ENCODE data around the gene KRT6A. TPM values are rescaled to one million over a fixed set of nuclear protein-coding genes. Genes with fewer than 3 reads are reported as not detected.

The KRT6A gene
- total RNA-seq (not detected), polyA plus RNA-seq (not detected)
- long read RNA-seq, donor 1, result 0 reads
- long read RNA-seq, donor 2, result 0 reads
- long read RNA-seq, donor 3, result 0 reads
- long read RNA-seq, donor 4, result 0 reads

DNA sequence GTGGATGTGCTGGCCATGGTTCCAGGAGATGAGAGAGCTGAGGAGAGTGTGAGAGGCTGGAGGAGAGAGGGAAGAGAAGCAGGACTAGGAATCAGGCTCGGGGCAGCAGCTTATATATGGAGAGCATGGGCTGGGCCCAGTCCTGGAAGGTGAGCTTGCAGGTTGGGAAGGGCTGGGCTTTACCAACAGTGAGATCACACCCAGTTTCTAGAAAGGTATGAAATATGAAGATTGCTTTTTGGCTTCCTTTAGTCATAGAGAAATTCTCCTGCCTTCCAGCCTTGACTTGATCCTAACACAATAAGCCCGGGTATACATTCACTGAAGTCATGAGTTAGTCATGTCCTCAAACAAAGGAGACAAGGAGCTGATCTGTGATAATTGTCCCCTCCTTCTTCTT lies at the start of gene KRT6A:
KRT6A (minus strand) TSS at position 86 of the 400 bp plus-strand sequence; CDS start at position 17, 69 bp downstream.
- intact Hi-C loops (cut with DNase I), result no loop called here
- no peak within 1 kb of the TSS for H3K4me3 ChIP-seq (ENCODE audit: low read length)
- DNase-seq, result no peak
- no peaks in the 10 kb centered on the region for H3K27me3 ChIP-seq (ENCODE audit: control insufficient read depth, insufficient read depth)
- H3K4me1 ChIP-seq (ENCODE audit: control insufficient read depth, insufficient read depth, low read length), result no peaks in the 10 kb centered on the region
- no peak within 1 kb of the TSS for H3K27ac ChIP-seq (ENCODE audit: low read length)
- 80% methylated on average over 2 of the region's 2 CpGs for WGBS
- ATAC-seq, result no peak
- no peaks in the 10 kb centered on the region for H3K9me3 ChIP-seq (ENCODE audit: control insufficient read depth, low read length)

DNA sequence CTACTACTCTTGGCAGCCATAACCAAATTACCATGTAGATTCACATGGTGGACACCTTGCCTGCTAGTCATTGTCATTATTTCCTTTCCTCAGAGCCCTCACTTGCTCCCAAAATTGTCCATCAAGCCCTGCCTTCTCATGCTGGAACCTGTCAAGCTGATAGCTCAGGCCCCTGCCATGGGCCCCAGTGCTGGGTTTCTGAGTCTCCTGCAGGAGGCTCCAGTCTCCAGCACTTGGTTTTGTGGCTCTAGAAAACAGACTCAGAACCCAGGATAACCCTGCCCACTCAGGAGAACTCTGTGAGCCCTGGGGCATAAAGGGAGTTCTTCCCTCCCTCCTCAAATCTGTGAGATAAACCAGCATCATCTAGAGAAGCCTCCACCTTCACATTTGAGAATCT lies 49.1 kb upstream of the KRT6A start:
- no peak for ATAC-seq
- H3K9me3 ChIP-seq (ENCODE audit: control insufficient read depth, low read length), result no peaks in the 10 kb centered on the region
- no peak overlapping the region for H3K27ac ChIP-seq (ENCODE audit: low read length)
- intact Hi-C loops (cut with DNase I), result no loop called here
- no peaks in the 10 kb centered on the region for H3K27me3 ChIP-seq (ENCODE audit: control insufficient read depth, insufficient read depth)
- no peak for DNase-seq
- H3K4me1 ChIP-seq (ENCODE audit: control insufficient read depth, insufficient read depth, low read length), result no peaks in the 10 kb centered on the region
- no peak overlapping the region for H3K4me3 ChIP-seq (ENCODE audit: low read length)

DNA sequence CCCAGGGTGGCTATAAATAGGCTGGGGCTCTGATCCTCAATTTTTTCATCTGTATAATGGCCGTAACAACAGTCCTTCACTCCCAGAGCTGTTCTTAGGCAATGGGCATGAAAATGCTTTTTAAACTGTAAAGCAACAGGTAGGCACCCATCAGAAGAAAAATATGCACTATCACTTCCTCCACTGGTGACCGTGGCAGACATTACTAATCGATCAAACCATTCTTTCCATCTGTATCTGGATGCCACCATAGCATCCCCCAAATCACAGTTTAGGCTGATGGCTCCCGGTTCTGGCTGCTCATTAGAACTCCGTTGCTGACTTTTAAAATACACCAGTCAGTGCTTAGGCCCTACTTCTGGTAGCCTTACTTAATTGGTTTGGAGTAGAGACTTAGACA lies 48.7 kb upstream of the KRT6A start:
- intact Hi-C loops (cut with DNase I), result no loop called here
- Histone ChIP-seq H3K4me3 (ENCODE audit: low read length) (no peak overlapping the region), H3K27me3 (ENCODE audit: control insufficient read depth, insufficient read depth) (no peaks in the 10 kb centered on the region), H3K4me1 (ENCODE audit: control insufficient read depth, insufficient read depth, low read length) (no peaks in the 10 kb centered on the region), H3K27ac (ENCODE audit: low read length) (no peak overlapping the region), H3K9me3 (ENCODE audit: control insufficient read depth, low read length) (no peaks in the 10 kb centered on the region)
- 91% methylated on average over 5 of the region's 5 CpGs for WGBS
- DNase-seq (no peak), ATAC-seq (no peak)

DNA sequence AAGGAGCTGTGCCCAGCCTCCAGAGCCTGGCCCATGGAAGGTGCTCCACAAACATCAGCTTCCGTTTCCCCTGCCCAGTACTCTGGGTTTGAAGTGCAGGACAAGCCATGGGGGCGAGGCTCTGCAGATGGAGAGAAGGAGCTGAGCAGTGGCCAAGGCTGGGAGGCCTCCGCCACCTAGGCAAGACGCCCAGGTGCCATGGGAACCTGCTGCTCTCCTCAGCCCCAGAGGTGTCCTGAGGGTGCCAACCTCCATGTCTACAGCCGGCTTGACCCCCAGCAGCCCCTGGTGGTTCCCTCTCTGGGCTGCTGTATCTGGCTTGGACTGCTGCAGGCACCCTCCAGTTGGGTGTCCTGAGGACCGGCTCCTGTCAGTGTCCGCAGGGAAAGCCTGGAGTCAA lies 47.5 kb upstream of the KRT6A start:
- WGBS, result 92% methylated on average over 7 of the region's 7 CpGs
- no peaks in the 10 kb centered on the region for H3K27me3 ChIP-seq (ENCODE audit: control insufficient read depth, insufficient read depth)
- intact Hi-C loops (cut with DNase I), result no loop called here
- H3K4me3 ChIP-seq (ENCODE audit: low read length), result no peak overlapping the region
- H3K27ac ChIP-seq (ENCODE audit: low read length), result no peak overlapping the region
- H3K9me3 ChIP-seq (ENCODE audit: control insufficient read depth, low read length), result no peaks in the 10 kb centered on the region
- no peak for ATAC-seq
- DNase-seq, result no peak
- no peaks in the 10 kb centered on the region for H3K4me1 ChIP-seq (ENCODE audit: control insufficient read depth, insufficient read depth, low read length)

DNA sequence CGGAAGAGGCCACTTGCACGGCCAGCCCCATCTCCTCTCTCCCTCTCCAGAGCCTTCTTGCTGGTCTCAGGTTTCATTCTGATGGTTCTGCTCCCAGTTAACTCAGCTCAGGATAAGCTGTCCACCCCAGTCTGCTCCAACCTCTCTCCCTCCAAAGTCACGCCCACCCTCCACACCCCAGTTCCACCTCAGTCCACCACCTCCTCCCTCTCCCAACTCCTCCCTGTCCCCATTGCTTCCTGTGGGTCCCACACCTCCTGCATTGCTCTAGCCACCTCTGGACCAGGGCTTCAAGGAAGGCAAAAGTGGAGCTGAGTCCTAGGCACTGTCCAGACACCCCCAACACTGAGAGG lies 46.7 kb upstream of the KRT6A start:
- WGBS, result 91% methylated on average over 3 of the region's 3 CpGs
- Histone ChIP-seq H3K27ac (ENCODE audit: low read length) (no peak overlapping the region), H3K4me1 (ENCODE audit: control insufficient read depth, insufficient read depth, low read length) (no peaks in the 10 kb centered on the region), H3K4me3 (ENCODE audit: low read length) (no peak overlapping the region), H3K27me3 (ENCODE audit: control insufficient read depth, insufficient read depth) (no peaks in the 10 kb centered on the region), H3K9me3 (ENCODE audit: control insufficient read depth, low read length) (no peaks in the 10 kb centered on the region)
- intact Hi-C loops (cut with DNase I), result no loop called here
- ATAC-seq (no peak), DNase-seq (no peak)

- H3K27ac ChIP-seq (ENCODE audit: low read length), result no peak overlapping the region
- H3K9me3 ChIP-seq (ENCODE audit: control insufficient read depth, low read length), result no peaks in the 10 kb centered on the region
- H3K4me3 ChIP-seq (ENCODE audit: low read length), result no peak overlapping the region
- no peak for DNase-seq
- no peaks in the 10 kb centered on the region for H3K27me3 ChIP-seq (ENCODE audit: control insufficient read depth, insufficient read depth)
- WGBS, result 62% methylated on average over 5 of the region's 5 CpGs
- no peak for ATAC-seq
- intact Hi-C loops (cut with DNase I), result no loop called here
- H3K4me1 ChIP-seq (ENCODE audit: control insufficient read depth, insufficient read depth, low read length), result no peaks in the 10 kb centered on the region
Observed at GRCh38 chr12:52539083-52539820, 46.2 kb upstream of the KRT6A start.

GRCh38 chr12:52537101-52537500 lies 44.0 kb upstream of the KRT6A start:
- intact Hi-C loops (cut with DNase I), result no loop called here
- WGBS, result 70% methylated on average over 3 of the region's 3 CpGs
- ATAC-seq, result no peak
- DNase-seq, result no peak
- no peaks in the 10 kb centered on the region for H3K4me1 ChIP-seq (ENCODE audit: control insufficient read depth, insufficient read depth, low read length)
- H3K4me3 ChIP-seq (ENCODE audit: low read length), result no peak overlapping the region
- no peaks in the 10 kb centered on the region for H3K27me3 ChIP-seq (ENCODE audit: control insufficient read depth, insufficient read depth)
- no peak overlapping the region for H3K27ac ChIP-seq (ENCODE audit: low read length)
- H3K9me3 ChIP-seq (ENCODE audit: control insufficient read depth, low read length), result no peaks in the 10 kb centered on the region

- no peaks in the 10 kb centered on the region for H3K9me3 ChIP-seq (ENCODE audit: control insufficient read depth, low read length)
- no peak for DNase-seq
- H3K27ac ChIP-seq (ENCODE audit: low read length), result no peak overlapping the region
- no peak for ATAC-seq
- no peaks in the 10 kb centered on the region for H3K4me1 ChIP-seq (ENCODE audit: control insufficient read depth, insufficient read depth, low read length)
- H3K27me3 ChIP-seq (ENCODE audit: control insufficient read depth, insufficient read depth), result no peaks in the 10 kb centered on the region
- intact Hi-C loops (cut with DNase I), result no loop called here
- no peak overlapping the region for H3K4me3 ChIP-seq (ENCODE audit: low read length)
- WGBS, result 0% methylated on average over 1 of the region's 1 CpG
Observed at GRCh38 chr12:52535574-52535973, 42.5 kb upstream of the KRT6A start.

GRCh38 chr12:52534482-52534881 lies 41.4 kb upstream of the KRT6A start:
- Histone ChIP-seq H3K4me3 (ENCODE audit: low read length) (no peak overlapping the region), H3K27me3 (ENCODE audit: control insufficient read depth, insufficient read depth) (no peaks in the 10 kb centered on the region), H3K4me1 (ENCODE audit: control insufficient read depth, insufficient read depth, low read length) (no peaks in the 10 kb centered on the region), H3K9me3 (ENCODE audit: control insufficient read depth, low read length) (no peaks in the 10 kb centered on the region), H3K27ac (ENCODE audit: low read length) (no peak overlapping the region)
- no peak for ATAC-seq
- no peak for DNase-seq
- 77% methylated on average over 5 of the region's 5 CpGs for WGBS
- intact Hi-C loops (cut with DNase I), result no loop called here

GRCh38 chr12:52533686-52534470 lies 40.8 kb upstream of the KRT6A start:
- Histone ChIP-seq H3K4me3 (ENCODE audit: low read length) (no peak overlapping the region), H3K4me1 (ENCODE audit: control insufficient read depth, insufficient read depth, low read length) (no peaks in the 10 kb centered on the region), H3K27me3 (ENCODE audit: control insufficient read depth, insufficient read depth) (no peaks in the 10 kb centered on the region), H3K9me3 (ENCODE audit: control insufficient read depth, low read length) (no peaks in the 10 kb centered on the region), H3K27ac (ENCODE audit: low read length) (no peak overlapping the region)
- ATAC-seq (no peak), DNase-seq (no peak)
- 71% methylated on average over 10 of the region's 10 CpGs for WGBS
- intact Hi-C loops (cut with DNase I), result no loop called here

DNA sequence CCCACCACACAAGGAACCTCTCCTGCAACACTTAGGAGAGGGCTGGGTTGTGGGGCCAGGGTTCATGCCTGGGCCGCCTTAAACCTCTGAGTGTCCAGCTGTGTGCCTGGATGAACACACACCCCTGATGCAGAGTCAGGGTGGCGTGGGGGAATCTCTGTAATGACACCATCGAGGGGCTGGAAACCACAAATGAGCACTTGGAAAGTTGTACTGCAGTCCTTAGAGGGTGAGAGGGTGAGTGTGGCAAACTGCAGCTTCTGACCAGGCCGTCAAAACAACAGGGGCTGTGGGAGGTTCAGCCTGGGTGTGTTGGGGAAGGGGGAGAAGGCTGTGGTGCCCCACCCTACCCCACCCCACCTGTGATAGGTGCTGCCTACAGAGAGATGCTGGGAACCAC lies 39.6 kb upstream of the KRT6A start:
- DNase-seq (no peak), ATAC-seq (no peak)
- Histone ChIP-seq H3K9me3 (ENCODE audit: control insufficient read depth, low read length) (no peaks in the 10 kb centered on the region), H3K4me1 (ENCODE audit: control insufficient read depth, insufficient read depth, low read length) (no peaks in the 10 kb centered on the region), H3K27ac (ENCODE audit: low read length) (no peak overlapping the region), H3K4me3 (ENCODE audit: low read length) (no peak overlapping the region), H3K27me3 (ENCODE audit: control insufficient read depth, insufficient read depth) (no peaks in the 10 kb centered on the region)
- intact Hi-C loops (cut with DNase I), result no loop called here
- 65% methylated on average over 4 of the region's 4 CpGs for WGBS
